ENCODE measurements around the gene CCL4L2.
"Not testable (repeated sequence)": the region's sequence is repeated elsewhere in the genome, so short reads cannot be mapped to it uniquely, and the experiment has no call there.

Gene CCL4L2

DNA sequence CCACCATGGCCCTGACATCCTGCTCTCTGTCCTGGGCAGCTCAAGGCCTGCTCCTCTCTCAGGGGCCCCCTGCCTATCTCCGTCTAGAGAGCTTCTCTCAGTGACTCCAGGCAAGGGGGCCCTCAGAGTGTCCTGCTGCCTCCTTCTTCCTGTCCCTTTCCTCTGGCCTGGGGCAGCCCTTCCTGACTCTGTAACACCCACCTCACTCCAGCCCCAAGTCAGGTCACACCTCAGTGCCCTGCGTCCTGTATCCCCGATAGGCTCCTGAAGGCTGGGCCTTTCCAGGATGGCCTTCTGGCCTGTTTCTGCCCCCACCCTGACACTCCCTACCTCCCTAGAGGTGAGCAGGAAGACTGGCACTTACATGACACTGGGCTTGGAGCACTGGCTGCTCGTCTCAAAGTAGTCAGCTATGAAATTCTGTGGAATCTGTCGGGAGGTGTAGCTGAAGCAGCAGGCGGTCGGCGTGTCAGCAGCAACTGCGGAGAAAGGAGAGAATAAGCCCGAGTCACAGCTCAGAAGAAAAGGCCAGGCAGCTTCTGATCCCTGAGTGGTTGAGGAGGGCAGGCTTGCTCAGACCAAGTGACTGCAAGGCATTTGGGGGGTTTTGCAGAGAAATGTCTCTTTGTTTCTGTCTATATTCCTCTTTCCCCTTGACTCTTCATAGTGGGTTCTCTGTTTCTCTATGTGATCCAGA is 15.3 kb upstream of the CCL4L2 start:
- no peak for DNase-seq (ENCODE audit: low read depth)

GRCh38 chr17:36196131-36196486 is 14.8 kb upstream of the CCL4L2 start:
- no peak for DNase-seq (ENCODE audit: low read depth)

DNA sequence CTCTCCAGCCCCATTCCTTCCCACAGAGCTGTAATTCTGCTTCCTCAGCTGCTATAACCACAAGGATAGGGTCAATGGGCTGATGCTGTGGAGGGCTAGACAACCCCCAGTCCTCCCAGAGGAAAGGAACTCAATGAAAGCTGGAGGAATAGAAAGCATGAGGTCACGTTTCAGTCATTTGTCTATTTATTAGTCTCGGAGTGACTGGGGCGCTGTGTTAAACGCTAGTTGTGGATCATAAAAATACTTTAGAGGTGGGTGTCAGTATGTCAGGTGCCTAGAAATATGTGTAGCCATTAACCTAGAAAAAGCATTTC is 13.5 kb upstream of the CCL4L2 start:
- DNase-seq (ENCODE audit: low read depth), result no peak

- DNase-seq (ENCODE audit: low read depth), result no peak
These were observed 11.9 kb upstream of the CCL4L2 start for GRCh38 chr17:36198831-36199465.

GRCh38 chr17:36201102-36201501 is 9.8 kb upstream of the CCL4L2 start:
- DNase-seq (ENCODE audit: low read depth), result not testable (repeated sequence)

GRCh38 chr17:36201506-36201905 is 9.4 kb upstream of the CCL4L2 start:
- not testable (repeated sequence) for DNase-seq (ENCODE audit: low read depth)

- DNase-seq (ENCODE audit: low read depth), result no peak
These were observed 7.5 kb upstream of the CCL4L2 start for GRCh38 chr17:36203335-36203734.

DNA sequence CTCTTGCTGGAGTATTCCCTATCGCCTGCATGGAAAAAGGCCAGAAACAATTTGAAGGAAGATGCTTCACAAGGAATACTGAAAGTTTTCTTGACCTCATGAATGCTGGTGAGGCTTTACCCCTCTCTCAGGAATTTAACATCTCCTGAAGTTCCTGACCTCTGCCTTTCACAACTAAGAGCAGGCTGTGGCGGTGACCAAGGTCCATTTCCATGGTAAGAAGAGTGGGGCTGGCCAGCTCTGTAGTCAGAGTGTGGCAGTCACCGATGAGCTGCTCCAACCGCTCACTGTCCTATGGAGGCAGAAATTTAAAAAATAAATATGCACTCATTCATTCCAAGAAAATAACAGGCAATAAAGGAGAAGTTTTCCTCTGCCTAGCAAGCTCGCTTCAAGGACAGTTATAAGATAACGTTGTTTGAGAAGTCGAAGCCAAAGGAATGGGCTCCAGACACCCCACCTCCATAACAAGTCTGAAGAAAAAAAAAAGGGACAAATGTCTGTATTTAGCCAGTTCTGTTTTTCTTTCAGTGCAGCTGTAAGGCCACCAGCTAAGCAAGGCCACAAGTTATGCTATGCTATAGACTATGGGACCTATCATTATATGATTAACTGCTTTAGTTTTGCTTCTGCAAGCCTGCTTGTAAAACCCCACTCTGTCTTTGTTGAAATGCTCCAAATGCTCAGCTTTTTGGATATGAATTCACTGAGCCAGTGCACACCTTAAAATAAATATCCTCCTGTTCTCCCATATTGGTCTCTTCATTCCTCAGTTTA is 6.0 kb upstream of the CCL4L2 start:
- no peak for DNase-seq (ENCODE audit: low read depth)

GRCh38 chr17:36205637-36206485 is 5.0 kb upstream of the CCL4L2 start:
- no peak for DNase-seq (ENCODE audit: low read depth)

- DNase-seq (ENCODE audit: low read depth), result not testable (repeated sequence)
These were observed 4.4 kb upstream of the CCL4L2 start for GRCh38 chr17:36206486-36206821.

GRCh38 chr17:36207383-36207782 is 3.5 kb upstream of the CCL4L2 start:
- DNase-seq (ENCODE audit: low read depth), result not testable (repeated sequence)

GRCh38 chr17:36209575-36209974 is 1.3 kb upstream of the CCL4L2 start:
- DNase-seq (ENCODE audit: low read depth), result no peak

GRCh38 chr17:36211484-36212271 is 815 bp downstream of the CCL4L2 start:
- DNase-seq (ENCODE audit: low read depth), result not testable (repeated sequence)

DNA sequence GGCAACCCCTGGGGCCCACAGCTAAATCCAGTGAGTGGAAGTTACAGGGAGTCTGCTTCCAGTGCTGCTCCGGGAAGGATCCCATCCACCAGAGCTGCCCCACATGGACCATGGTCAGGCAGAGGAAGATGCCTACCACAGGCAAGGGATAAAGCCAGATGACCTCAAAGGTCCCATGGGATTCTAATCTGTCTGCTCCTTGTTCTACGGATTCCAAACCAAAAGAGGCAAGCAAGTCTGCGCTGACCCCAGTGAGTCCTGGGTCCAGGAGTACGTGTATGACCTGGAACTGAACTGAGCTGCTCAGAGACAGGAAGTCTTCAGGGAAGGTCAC is 1.4 kb downstream of the CCL4L2 start:
- DNase-seq (ENCODE audit: low read depth), result no peak

- DNase-seq (ENCODE audit: low read depth), result no peak
These were observed 2.1 kb downstream of the CCL4L2 start for GRCh38 chr17:36212966-36213365.

GRCh38 chr17:36213695-36214094 is 2.8 kb downstream of the CCL4L2 start:
- no peak for DNase-seq (ENCODE audit: low read depth)

GRCh38 chr17:36214918-36215317 is 4.1 kb downstream of the CCL4L2 start:
- no peak for DNase-seq (ENCODE audit: low read depth)

GRCh38 chr17:36215406-36216308 is 4.8 kb downstream of the CCL4L2 start:
- DNase-seq (ENCODE audit: low read depth), result not testable (repeated sequence)

GRCh38 chr17:36219556-36219955 is 8.7 kb downstream of the CCL4L2 start:
- not testable (repeated sequence) for DNase-seq (ENCODE audit: low read depth)

DNA sequence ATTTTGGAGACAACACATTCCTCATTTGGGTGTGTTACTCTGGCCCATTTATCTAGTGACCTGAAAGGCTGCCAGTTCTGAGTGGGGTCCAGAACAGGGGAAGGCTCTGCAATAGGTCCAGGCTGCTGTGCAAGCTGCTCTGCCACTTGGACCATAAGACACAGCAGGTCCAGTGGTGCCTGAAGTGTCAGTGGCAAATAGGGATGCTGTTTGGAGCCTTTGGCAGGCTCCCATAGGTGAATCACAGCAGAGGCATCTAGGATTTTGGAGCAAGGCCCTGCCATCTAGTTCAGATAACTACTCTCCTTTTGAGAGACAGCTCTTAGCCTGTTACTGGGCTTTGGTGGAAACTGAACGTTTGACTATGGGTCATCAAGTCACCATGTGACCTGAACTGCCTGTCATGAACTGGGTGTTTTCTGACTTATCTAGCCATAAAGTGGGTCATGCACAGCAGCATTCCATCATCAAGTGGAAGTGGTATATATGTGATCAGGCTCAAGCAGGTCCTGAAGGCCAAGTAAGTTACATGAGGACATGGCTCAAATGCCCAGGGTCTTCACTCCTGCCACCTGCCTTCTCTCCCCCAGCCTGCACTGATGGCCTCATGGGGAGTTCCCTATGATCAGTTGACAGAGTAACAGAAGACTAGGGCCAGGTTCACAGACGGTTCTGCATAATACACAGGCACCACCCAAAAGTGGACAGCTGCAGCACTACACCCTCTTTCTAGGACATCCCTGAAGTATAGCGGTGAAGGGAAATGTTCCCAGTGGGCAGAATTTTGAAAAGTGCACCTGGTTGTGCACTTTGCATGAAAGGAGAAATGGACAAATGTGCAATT is 10.1 kb downstream of the CCL4L2 start:
- DNase-seq (ENCODE audit: low read depth), result not testable (repeated sequence)

Data from activated T-helper 9 cell treated with anti-CD3 and anti-CD28 coated beads, Interleukin-2, amount 50 U/mL, for 16 hours (primary cell).